Brain pericyte (primary cell): ENCODE measurements around the gene ACTR5.

ENCODE experiments used
- DNase-seq: peaks from one replicate; pipeline ENCODE4 v3.0.0-alpha.2; 2012; ENCODE audit warnings: low read depth, low spot score

ACTR5 gene

GRCh38 chr20:38748097-38748860 lies at the start of gene ACTR5:
Gene ACTR5, plus strand, starts transcription at chr20:38748460. Its CDS starts 19 bp downstream, at chr20:38748479.
- peak; percentile 79 for DNase-seq

- no peak for DNase-seq
Observed at GRCh38 chr20:38698541-38698940, 49.7 kb upstream of the ACTR5 start.

- DNase-seq: no peak
Observed at GRCh38 chr20:38700141-38700540, 48.1 kb upstream of the ACTR5 start.

GRCh38 chr20:38700926-38701325 lies 47.3 kb upstream of the ACTR5 start:
- no peak for DNase-seq

- DNase-seq: no peak
Observed at GRCh38 chr20:38703526-38703925, 44.7 kb upstream of the ACTR5 start.

GRCh38 chr20:38704136-38704535 lies 44.1 kb upstream of the ACTR5 start:
- DNase-seq: no peak

GRCh38 chr20:38706509-38706908 lies 41.8 kb upstream of the ACTR5 start:
- DNase-seq: no peak

- no peak for DNase-seq
Observed at GRCh38 chr20:38714308-38714707, 34.0 kb upstream of the ACTR5 start.

GRCh38 chr20:38715646-38716045 lies 32.6 kb upstream of the ACTR5 start:
- no peak for DNase-seq

GRCh38 chr20:38722683-38723016 lies 25.6 kb upstream of the ACTR5 start:
- DNase-seq: no peak

- no peak for DNase-seq
Observed at GRCh38 chr20:38723017-38723847, 25.0 kb upstream of the ACTR5 start.

GRCh38 chr20:38723848-38724625 lies 24.2 kb upstream of the ACTR5 start, which contains the start of gene SLC32A1:
Gene SLC32A1, plus strand, starts transcription at chr20:38724486. Its CDS starts 239 bp downstream, at chr20:38724725.
- DNase-seq: no peak

- DNase-seq: no peak
Observed at GRCh38 chr20:38724626-38725147, 23.6 kb upstream of the ACTR5 start.

- no peak for DNase-seq
Observed at GRCh38 chr20:38725148-38725901, 22.9 kb upstream of the ACTR5 start.

- DNase-seq: no peak
Observed at GRCh38 chr20:38725931-38726803, 22.1 kb upstream of the ACTR5 start.

- DNase-seq: no peak
Observed at GRCh38 chr20:38726804-38727606, 21.3 kb upstream of the ACTR5 start.

GRCh38 chr20:38727607-38728190 lies 20.6 kb upstream of the ACTR5 start:
- DNase-seq: no peak

- DNase-seq: no peak
Observed at GRCh38 chr20:38728191-38728781, 20.0 kb upstream of the ACTR5 start.
